Endothelial cell of umbilical vein (primary cell): ENCODE data around the gene CEP295NL. TPM values are rescaled to one million over a fixed set of nuclear protein-coding genes. Genes with fewer than 3 reads are reported as not detected.
"Not testable (repeated sequence)": the region's sequence is repeated elsewhere in the genome, so short reads cannot be mapped to it uniquely, and the experiment has no call there.

Experiments
- BruUV-seq: library from RNA; stranded (reverse); fragments of 400-500 nt; replicated peaks from 2 replicates; lab custom pipeline; 2021; lab: Mats Ljungman, UMichigan
- CTCF ChIA-PET: fragments of 300-600, 350-600 bp; sonication (Branson Sonifier 250); formaldehyde crosslinking; loops from one replicate; lab custom pipeline; 2021; ENCODE audit warnings: antibody characterized with exemption, inconsistent platforms; lab: Charles Lee
- POLR2A ChIA-PET: fragments of 300-600, 350-600 bp; sonication (Branson Sonifier 250); formaldehyde crosslinking; loops from one replicate; lab custom pipeline; 2021; ENCODE audit warnings: antibody characterized with exemption, inconsistent platforms; lab: Charles Lee
- DNase-seq: peaks from one replicate; pipeline ENCODE4 v3.0.0-alpha.2; 2011; ENCODE audit warnings: low read depth, low spot score
- FAIRE-seq: peaks from 2 replicates; lab custom pipeline; 2011; peaks lifted over from hg19 to GRCh38; lab: Jason Lieb, UNC
- H2AFZ ChIP-seq: 2 replicates; pipeline ENCODE4 v1.6.0; 2012; ENCODE audit warnings: low read depth, low read length, control low read depth, inconsistent platforms
- H3K27ac ChIP-seq: 2 replicates; pipeline ENCODE4 v1.5.1; 2011; ENCODE audit warnings: low read depth, mild to moderate bottlenecking, control low read depth, low read length, moderate library complexity; ENCODE audit not compliant: insufficient read depth
- H3K27me3 ChIP-seq, 2 experiments: 2 replicates each; pipeline versions ENCODE4 v1.6.0 to v1.6.1; 2011; ENCODE audit warnings: low read length in 2 of 2, mixed read lengths in 1 of 2; ENCODE audit not compliant: control insufficient read depth in 2 of 2, insufficient read depth in 2 of 2
- H3K36me3 ChIP-seq, 2 experiments: 2 replicates in 1 of 2; 3 replicates in 1 of 2; pipeline ENCODE4 v1.5.1; 2011; ENCODE audit warnings: low read length in 2 of 2, mild to moderate bottlenecking in 1 of 2, moderate library complexity in 1 of 2; ENCODE audit not compliant: control insufficient read depth in 2 of 2, insufficient read depth in 2 of 2; ENCODE audit errors: extremely low read depth in 1 of 2
- H3K4me1 ChIP-seq: 3 replicates; pipeline ENCODE4 v1.5.1; 2011; ENCODE audit warnings: mild to moderate bottlenecking, low read length; ENCODE audit not compliant: control insufficient read depth, insufficient read depth; ENCODE audit errors: extremely low read depth
- H3K4me2 ChIP-seq: 2 replicates; pipeline ENCODE4 v1.6.1; 2011; ENCODE audit warnings: low read length, control low read depth, mixed read lengths; ENCODE audit not compliant: insufficient read depth
- H3K4me3 ChIP-seq, 3 experiments: fragments of 200-600 bp in 1 of 3; sonication (generic), shearing (Covaris generic) in 1 of 3; replicated peaks in 1 of 3; 2 replicates each; pipeline ENCODE4 v1.5.1; 2011 to 2016; ENCODE audit warnings: control low read depth in 3 of 3, low read length in 3 of 3, mild to moderate bottlenecking in 2 of 3, inconsistent platforms in 1 of 3, low read depth in 1 of 3, moderate library complexity in 1 of 3; ENCODE audit not compliant: insufficient read depth in 1 of 3
- H3K79me2 ChIP-seq: 2 replicates; pipeline ENCODE4 v1.6.0; 2012; ENCODE audit warnings: low read length, inconsistent platforms; ENCODE audit not compliant: control insufficient read depth, insufficient read depth
- H3K9ac ChIP-seq: replicated peaks from 2 replicates; pipeline ENCODE3; 2011; ENCODE audit warnings: low read length, control low read depth; ENCODE audit not compliant: insufficient read depth; ENCODE audit errors: extremely low read depth
- H3K9me1 ChIP-seq: replicated peaks from 3 replicates; pipeline ENCODE4 v1.6.0; 2011; ENCODE audit warnings: mild to moderate bottlenecking, low read length; ENCODE audit not compliant: control insufficient read depth, insufficient read depth; ENCODE audit errors: extremely low read depth
- H3K9me3 ChIP-seq: replicated peaks from 2 replicates; pipeline ENCODE4 v1.5.1; 2012; ENCODE audit warnings: low read length, inconsistent platforms; ENCODE audit not compliant: control insufficient read depth, insufficient read depth
- H4K20me1 ChIP-seq: replicated peaks from 2 replicates; pipeline ENCODE3; 2011; ENCODE audit warnings: mild to moderate bottlenecking, low read length; ENCODE audit not compliant: control insufficient read depth, insufficient read depth; ENCODE audit errors: extremely low read depth
- EZH2 ChIP-seq: IDR thresholded peaks from 2 replicates; pipeline ENCODE4 v1.6.1; 2012; ENCODE audit warnings: borderline replicate concordance, low read depth, mild to moderate bottlenecking, moderate library complexity, low read length, inconsistent platforms; ENCODE audit not compliant: severe bottlenecking
- FOS ChIP-seq: IDR thresholded peaks from 2 replicates; pipeline ENCODE4 v1.6.1; 2011; ENCODE audit warnings: mild to moderate bottlenecking, low read length, moderate library complexity, borderline replicate concordance; ENCODE audit not compliant: insufficient read depth
- GATA2 ChIP-seq: IDR thresholded peaks from 2 replicates; pipeline ENCODE4 v1.7.0; 2011; ENCODE audit warnings: low read depth, mild to moderate bottlenecking, moderate library complexity, mixed read lengths, low read length; ENCODE audit not compliant: insufficient read length, insufficient read depth
- JUN ChIP-seq: IDR thresholded peaks from 2 replicates; pipeline ENCODE4 v1.6.1; 2011; ENCODE audit warnings: borderline replicate concordance, low read depth; ENCODE audit not compliant: insufficient read length, insufficient read depth
- MYC ChIP-seq: IDR thresholded peaks from one replicate; pipeline ENCODE4 v1.6.1; 2011; ENCODE audit warnings: mild to moderate bottlenecking, low read depth, low read length
- POLR2A ChIP-seq: IDR thresholded peaks from 2 replicates; pipeline ENCODE4 v1.6.1; 2012; ENCODE audit warnings: low read depth, mild to moderate bottlenecking, control low read depth, low read length
- POLR2AphosphoS5 ChIP-seq: IDR thresholded peaks from 2 replicates; pipeline ENCODE4 v1.6.1; 2012; ENCODE audit warnings: low read depth, mild to moderate bottlenecking, control low read depth, low read length, moderate library complexity; ENCODE audit not compliant: insufficient read depth
- dilution Hi-C: fragments of 300-500 bp; cut with MboI; formaldehyde crosslinking; loops from one replicate; pipeline ENCODE4 v1.15.0; 2019; ENCODE audit warnings: low sequenced_read_pairs; ENCODE audit not compliant: extremely low pct_ligation_motif_present
- intact Hi-C: fragments of 100-400 bp; cut with micrococcal nuclease; formaldehyde crosslinking; loops from one replicate; pipeline ENCODE4 v1.10.0; 2022
- polyA plus RNA-seq, 4 experiments: library from polyadenylated mRNA; depleted of rRNA in 3 of 4; stranded (reverse) in 3 of 4; unstranded in 1 of 4; fragments of >200 nt; gene quantifications; 2 replicates each; pipeline versions ENCODE4 v1.2.1 to v1.2.3, GENCODE V29; 2011 to 2012; ENCODE audit warnings: missing spikeins in 1 of 4
- total RNA-seq: library from RNA; stranded (reverse); gene quantifications from 2 replicates; pipeline ENCODE4 v1.2.3, GENCODE V29; 2021
- TF ChIP-seq, protein P1 (sequence below), 2 donors: IDR thresholded peaks; 1 replicate in 1 of 2; 2 replicates in 1 of 2; pipeline ENCODE4 v1.5.1; 2011; ENCODE audit warnings: low read length in 2 of 2, mild to moderate bottlenecking in 2 of 2, moderate library complexity in 2 of 2, control low read depth in 1 of 2, inconsistent platforms in 1 of 2, low read depth in 1 of 2; ENCODE audit not compliant: insufficient read depth in 1 of 2; ENCODE audit errors: extremely low read depth in 1 of 2
- TF ChIP-seq, protein P2 (sequence below): IDR thresholded peaks from 2 replicates; pipeline ENCODE4 v1.6.1; 2011; ENCODE audit not compliant: insufficient read depth, insufficient read length

CEP295NL gene
- total and polyA plus RNA-seq, 2 donors (not counting 3 experiments of a cell fraction or from before 2014, with no cell fraction given): 0.10 to 8.3 TPM

DNA sequence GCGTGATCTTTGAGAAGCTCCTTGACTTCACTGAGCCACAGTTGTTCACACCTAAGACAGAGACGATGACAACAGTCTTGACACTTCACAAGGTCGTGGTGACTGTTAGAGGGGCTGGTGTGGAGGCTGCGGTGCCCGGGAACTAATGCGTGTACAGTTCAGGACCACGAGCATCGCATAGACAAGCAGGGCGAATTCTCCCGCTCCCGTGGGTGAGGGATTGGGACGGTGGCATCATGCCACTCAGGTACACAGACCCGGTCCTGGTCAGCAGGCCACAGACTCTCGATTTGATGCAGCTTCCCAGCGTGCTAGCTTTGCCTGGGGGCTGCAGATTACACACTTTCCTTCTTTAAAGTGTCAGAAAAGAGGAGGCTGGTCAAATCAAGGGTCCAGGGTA is 24.7 kb downstream of the CEP295NL start:
- no TSS peak for BruUV-seq
- Histone ChIP-seq H3K4me2 (no peak overlapping the region), H3K9me1 (no peaks in the 10 kb centered on the region), H3K36me3 (peaks cover 0 to 2% of the 10 kb centered on the region in 2 experiments), H2AFZ (no peak overlapping the region), H3K27me3 (no peaks in the 10 kb centered on the region), H4K20me1 (no peaks in the 10 kb centered on the region), H3K9me3 (no peaks in the 10 kb centered on the region), H3K27ac (no peak overlapping the region), H3K9ac (no peak overlapping the region), H3K4me3 (no peak overlapping the region), H3K79me2 (peaks cover 33% of the 10 kb centered on the region), H3K4me1 (peaks cover 53% of the 10 kb centered on the region)
- POLR2A ChIA-PET: no interaction called here
- CTCF ChIA-PET: no interaction called here
- intact Hi-C loops (no loop called here), dilution Hi-C loops (no loop called here)
- FAIRE-seq: no peak
- no peak for DNase-seq
- TF ChIP-seq GATA2 (no peak), FOS (no peak), EZH2 (no peak), MYC (no peak), POLR2A (no peak), JUN (no peak), POLR2AphosphoS5 (no peak)
- TF ChIP-seq, protein P1, sequence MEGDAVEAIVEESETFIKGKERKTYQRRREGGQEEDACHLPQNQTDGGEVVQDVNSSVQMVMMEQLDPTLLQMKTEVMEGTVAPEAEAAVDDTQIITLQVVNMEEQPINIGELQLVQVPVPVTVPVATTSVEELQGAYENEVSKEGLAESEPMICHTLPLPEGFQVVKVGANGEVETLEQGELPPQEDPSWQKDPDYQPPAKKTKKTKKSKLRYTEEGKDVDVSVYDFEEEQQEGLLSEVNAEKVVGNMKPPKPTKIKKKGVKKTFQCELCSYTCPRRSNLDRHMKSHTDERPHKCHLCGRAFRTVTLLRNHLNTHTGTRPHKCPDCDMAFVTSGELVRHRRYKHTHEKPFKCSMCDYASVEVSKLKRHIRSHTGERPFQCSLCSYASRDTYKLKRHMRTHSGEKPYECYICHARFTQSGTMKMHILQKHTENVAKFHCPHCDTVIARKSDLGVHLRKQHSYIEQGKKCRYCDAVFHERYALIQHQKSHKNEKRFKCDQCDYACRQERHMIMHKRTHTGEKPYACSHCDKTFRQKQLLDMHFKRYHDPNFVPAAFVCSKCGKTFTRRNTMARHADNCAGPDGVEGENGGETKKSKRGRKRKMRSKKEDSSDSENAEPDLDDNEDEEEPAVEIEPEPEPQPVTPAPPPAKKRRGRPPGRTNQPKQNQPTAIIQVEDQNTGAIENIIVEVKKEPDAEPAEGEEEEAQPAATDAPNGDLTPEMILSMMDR (IDR thresholded peaks at IDR 0.05; ENCODE audit: extremely low read depth in 1 of 2, insufficient read depth in 1 of 2, low read depth in 1 of 2, low read length in 2 of 2): no peak
- TF ChIP-seq, protein P2, sequence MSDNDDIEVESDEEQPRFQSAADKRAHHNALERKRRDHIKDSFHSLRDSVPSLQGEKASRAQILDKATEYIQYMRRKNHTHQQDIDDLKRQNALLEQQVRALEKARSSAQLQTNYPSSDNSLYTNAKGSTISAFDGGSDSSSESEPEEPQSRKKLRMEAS: no peak

DNA sequence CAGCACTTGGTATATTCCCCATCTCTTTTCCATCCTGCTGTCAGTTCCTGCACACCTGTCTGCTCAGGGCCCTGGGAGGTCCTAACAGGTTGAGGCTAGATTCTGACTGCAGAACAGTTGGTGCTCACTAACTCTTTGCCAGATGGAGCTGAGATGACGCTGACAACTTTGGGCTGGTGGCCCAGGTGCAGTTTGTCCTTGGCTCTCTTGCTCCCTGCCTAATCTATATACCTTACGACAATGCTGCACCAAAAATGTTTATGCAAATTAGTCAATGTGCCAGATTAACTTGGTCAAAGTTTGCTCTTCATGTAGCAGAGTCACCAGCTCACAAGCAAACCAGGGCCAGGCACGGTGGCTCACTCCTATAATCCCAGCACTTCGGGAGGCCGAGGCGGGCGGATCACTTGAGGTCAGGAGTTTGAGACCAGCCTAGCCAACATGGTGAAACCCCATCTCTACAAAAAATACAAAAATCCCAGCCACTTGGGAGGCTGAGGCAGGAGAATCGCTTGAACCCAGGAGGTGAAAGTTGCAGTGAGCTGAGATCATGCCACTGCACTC is 26.0 kb downstream of the CEP295NL start:
- H2AFZ ChIP-seq, H3K9me3 ChIP-seq, H3K27me3 ChIP-seq, H4K20me1 ChIP-seq, dilution Hi-C loops, POLR2A ChIA-PET, H3K36me3 ChIP-seq, intact Hi-C loops, H3K4me3 ChIP-seq, DNase-seq, H3K4me2 ChIP-seq, H3K9ac ChIP-seq, H3K27ac ChIP-seq, H3K9me1 ChIP-seq, BruUV-seq: not testable (repeated sequence)
- FAIRE-seq: peak; percentile 12
- Histone ChIP-seq H3K4me1 (peaks cover 45% of the 10 kb centered on the region), H3K79me2 (peaks cover 27% of the 10 kb centered on the region)
- CTCF ChIA-PET: interaction anchor here (1.4 to 4.8 kb wide), 2 partner anchors 11 to 94 kb away, joined by 7 to 26 read pairs; no protein-coding TSS in a partner anchor
